Ammon's horn (tissue), 1 donor: ENCODE results near the gene B4GALT5.

Source experiments
- DNase-seq: peaks from one replicate; pipeline ENCODE4 v3.0.0-alpha.2; 2016; ENCODE audit warnings: low spot score

B4GALT5 gene

DNA sequence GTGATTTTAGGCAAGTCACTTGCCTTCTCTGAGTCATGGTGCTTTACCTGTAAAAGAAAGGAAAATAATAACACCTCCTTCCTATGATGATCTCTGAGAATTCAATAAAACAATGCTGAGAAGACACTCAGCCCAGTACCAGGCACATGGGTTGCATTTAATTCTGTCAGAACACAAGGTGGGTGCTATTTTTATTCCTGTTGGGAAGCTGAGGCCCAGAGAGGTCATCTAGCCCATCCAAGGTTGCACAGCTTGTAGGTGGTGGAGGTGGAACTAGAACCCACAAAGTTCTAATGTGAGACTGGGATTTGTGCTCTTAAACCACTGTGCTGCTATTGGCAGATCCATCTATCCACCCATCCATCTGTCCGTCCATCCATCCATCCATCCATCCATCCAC lies 106.1 kb downstream of the B4GALT5 start:
- no peak for DNase-seq

GRCh38 chr20:49603209-49603627 lies 110.5 kb downstream of the B4GALT5 start:
- no peak for DNase-seq

GRCh38 chr20:49602345-49603208 lies 111.1 kb downstream of the B4GALT5 start:
- DNase-seq: no peak

DNA sequence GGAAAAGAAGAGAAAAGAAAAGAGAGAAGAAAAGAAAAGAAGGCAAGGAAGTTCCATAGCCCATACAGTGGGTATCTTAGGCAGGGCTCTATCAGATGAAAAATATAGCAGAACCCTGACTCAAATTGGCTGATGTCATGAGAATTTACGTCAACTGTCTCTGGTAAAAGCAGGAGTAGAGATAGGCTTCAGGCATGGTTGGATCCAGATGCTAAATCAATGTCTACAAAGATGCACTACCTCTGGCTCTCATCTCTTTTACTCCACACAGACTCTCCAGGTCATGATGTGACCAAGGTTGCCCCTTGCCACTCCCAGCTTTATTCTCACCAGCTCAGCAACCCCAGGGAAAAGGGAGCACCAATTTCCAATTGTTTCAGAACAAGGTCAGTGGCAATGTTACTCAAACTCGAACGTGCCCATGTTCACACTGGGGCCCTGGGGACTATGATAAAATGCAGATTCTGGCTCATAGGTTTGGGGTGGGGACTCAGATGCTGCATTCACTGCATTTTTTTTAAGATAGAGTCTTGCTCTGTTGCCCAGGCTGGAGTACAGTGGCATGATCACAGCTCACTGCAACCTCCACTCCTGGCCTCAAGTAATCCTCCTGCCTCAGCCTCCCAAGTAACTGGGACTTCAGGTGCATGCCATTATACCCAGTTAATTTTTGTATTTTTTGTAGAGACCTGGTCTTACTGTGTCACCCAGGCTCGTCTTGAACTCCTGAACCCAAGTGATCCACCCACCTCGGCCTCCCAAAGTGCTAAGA lies 112.3 kb downstream of the B4GALT5 start:
- no peak for DNase-seq

DNA sequence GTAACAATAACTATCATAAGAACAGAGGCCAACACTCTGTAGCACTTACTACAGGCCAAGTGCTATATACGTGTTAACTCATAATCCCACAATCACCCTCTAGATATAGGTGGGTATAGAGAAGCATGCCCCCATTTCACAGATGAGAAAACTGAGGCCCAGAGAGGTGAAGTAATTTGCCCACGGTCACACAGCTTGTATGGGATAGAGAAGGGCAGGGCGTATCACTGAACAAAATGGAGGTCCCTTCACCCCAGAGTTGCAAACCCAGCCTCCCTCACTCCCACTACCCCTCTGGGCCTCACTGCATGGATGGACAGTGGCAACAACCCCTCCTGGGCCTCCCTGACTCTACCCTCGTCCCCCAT lies 113.9 kb downstream of the B4GALT5 start:
- no peak for DNase-seq

DNA sequence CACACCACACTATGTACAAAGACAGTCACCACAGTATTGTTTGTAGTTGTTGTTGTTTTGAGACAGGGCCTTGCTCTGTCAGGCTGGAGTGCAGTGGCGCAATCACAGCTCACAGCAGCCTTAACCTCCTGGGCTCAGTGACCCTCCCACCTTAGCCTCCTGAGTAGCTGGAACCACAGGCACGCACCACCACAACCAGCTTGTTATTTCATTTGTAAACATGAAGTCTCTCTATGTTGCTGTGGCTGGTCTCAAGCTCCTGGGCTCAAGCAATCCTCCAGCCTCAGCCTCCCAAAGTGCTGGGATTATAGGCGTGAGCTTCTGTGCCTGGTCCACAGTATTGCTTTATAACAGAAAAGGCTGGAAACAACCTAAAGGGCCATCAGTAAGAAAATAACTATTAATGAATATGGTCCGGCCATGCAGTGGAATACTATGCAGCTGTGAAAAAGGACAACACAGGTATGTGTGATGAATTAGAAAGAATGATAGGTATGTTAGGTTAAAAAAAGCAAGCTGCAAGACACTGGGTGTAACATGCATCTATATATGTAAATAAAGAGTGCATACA lies 115.8 kb downstream of the B4GALT5 start:
- DNase-seq: no peak

GRCh38 chr20:49595811-49596561 lies 117.7 kb downstream of the B4GALT5 start:
- DNase-seq: no peak

DNA sequence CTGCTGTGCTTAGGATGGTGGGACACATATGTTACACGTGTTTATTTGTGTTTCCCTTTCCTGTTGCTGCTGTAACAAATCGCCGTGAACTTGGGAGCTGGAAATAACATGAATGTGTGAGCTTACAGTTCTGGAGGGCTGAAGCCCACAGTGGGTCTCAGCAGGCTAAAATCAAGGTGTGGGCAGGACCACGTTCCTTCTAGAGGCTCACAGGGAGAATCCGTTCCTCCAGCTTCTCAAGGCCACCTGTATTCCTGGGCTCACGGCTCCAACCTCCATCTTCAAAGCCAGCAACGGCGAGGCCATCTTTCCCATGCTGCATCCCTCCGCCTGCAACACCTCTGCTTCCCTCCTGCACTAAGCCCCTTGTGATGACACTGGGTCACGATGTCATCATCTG lies 118.3 kb downstream of the B4GALT5 start:
- DNase-seq: no peak

- DNase-seq: no peak
These were observed 118.8 kb downstream of the B4GALT5 start for GRCh38 chr20:49594931-49595315.

DNA sequence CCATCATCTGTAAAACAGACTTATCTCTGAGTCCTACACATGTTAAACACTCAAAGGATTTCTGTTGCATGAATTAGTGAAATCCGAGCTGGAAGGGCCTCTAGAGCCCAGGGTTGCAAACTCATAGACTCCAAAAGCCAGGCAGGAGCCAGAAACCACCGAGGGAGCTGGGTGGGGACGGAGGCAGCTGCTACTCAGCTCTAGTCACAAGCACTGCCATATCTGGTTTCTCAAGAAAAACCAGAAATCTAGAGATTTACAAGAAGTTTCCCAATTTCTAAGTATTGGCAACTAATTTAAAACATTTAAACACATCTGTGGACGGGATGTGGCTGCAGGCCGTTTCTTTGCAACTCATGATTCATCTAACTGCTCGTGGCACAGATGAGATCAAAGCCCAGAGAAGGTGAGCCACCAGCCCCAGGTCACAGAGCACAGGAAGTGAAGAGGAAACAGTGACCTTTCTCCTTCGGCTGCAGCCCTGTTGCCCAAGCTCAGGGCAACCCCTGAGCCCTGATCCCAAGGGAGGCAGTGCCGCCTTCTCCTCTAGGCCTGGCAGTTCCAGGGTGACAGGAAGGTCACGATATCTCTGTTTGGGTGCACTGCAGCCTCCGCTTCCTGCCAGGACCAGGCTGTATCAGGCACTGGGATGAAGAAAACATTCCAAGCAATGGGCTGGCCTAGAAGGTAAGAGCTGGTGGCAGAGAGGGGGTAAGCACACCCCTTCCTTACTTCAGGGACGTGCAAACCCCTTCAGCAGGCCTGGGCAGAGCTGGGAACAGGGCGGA lies 119.3 kb downstream of the B4GALT5 start:
- DNase-seq: no peak

DNA sequence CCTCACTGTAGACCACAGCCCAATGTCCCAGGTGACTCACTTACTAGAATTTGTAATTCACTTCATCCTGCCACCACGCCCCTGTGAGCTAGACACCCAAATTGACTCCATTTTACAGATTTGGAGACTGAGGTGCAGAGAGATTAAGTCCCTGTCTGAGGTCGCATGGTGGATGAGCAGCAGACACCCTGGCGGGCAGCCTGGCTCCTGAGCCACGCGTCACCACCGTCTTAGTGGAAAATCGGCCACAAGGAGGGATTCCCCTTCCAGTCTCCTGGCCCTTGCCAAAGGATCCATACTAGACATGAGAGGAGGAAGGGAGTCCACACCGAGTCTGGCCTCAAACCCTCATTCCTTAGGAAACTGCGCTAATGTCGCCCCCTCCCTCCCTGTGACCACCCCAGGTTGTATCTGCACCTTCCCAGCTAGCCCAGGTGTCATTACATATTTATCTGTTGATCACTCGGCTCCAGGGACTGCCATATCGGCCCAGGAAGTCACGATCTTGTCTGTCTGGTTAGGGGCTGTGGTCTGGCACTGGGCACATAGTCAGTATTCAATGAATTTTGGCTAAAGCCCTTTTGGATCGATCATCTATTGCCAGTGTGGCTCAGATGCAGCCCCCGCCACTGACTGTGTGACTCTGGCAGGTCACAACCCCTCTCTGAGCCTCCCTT lies 120.1 kb downstream of the B4GALT5 start:
- no peak for DNase-seq

DNA sequence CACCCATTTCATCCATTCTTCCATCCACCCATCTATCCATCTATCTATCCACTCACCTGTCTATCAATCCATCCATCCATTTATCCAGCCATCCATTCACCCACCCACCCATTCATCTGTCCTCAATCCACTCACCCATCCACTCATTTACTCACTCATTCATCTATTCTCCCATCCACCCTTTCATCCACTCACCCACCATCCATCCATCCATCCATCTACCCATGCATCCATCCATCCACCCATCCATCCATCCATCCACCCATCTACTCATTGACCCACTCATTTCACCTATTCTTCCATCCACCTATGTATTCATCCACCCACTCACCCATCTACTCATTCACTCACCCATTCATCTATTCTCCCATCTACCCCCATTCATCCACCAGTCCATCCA lies 121.6 kb downstream of the B4GALT5 start:
- no peak for DNase-seq

DNA sequence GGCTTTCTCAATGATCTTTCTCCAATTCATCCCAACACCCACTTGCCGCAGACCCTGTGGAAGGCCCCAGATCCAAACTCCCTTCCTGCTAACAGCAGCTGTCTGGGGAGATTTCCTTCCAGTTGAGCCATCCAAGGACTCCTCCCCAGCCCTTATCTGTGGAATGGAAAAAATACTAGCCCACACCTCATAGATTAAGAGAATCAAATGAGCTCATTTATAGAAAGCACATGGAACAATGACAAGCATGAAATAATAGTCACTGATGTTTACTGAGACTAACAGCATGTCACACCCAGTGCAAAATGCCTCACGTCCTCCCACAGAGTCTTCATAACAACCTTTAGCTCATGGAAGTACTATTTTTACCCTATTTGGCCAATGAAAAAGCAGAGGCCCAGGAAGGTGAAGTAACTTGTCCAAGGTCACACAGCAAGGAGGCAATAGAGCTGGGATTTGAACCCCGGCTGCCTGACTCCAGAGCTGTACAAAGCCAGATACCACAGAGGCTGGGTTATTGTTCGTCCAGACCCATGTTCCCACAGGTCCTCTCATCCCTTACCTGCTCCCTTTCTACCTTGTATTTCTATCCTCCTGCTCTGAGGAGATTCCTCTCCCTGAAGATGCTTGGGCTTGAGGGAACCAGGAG lies 122.3 kb downstream of the B4GALT5 start:
- DNase-seq: no peak

GRCh38 chr20:49590163-49591017 lies 123.3 kb downstream of the B4GALT5 start:
- no peak for DNase-seq

DNA sequence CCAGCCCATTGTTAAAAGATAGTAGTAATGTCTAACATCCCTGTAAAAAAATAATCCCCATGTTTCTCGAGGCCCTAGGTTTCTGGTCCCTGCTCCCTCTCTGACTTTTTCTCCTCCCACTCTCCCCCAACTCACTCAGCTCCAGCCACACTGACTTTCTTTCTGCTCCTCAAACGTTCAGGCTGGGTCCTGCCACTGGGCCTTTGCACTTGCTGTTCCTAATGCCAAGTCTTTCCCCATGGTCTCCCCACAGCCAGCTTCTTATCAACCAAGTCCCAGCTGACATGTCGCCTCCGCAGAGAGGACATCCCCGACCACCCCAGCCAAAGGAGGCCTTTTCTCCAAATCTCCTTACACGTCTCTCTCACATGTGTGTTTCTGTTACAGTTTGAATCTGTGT lies 123.9 kb downstream of the B4GALT5 start:
- DNase-seq: no peak

- no peak for DNase-seq
These were observed 126.5 kb downstream of the B4GALT5 start for GRCh38 chr20:49587111-49587570.

GRCh38 chr20:49585585-49586245 lies 128.0 kb downstream of the B4GALT5 start:
- DNase-seq: no peak
